HG03558 (cell line): ENCODE data around the gene TBC1D22A.

Experiments
- ATAC-seq: cut with Tn5 transposase; IDR thresholded peaks from one replicate; pipeline ENCODE4 v1.9.1; 2021; ENCODE audit warnings: moderate number of reproducible peaks; ENCODE audit not compliant: unreplicated experiment; ENCODE audit errors: extremely low read depth

Gene TBC1D22A

GRCh38 chr22:47206164-47206563 is 443.7 kb downstream of the TBC1D22A start:
- ATAC-seq: no peak

GRCh38 chr22:47206666-47207218 is 444.3 kb downstream of the TBC1D22A start:
- no peak for ATAC-seq

- ATAC-seq: no peak
Observed at GRCh38 chr22:47207387-47207786, 444.9 kb downstream of the TBC1D22A start.

- no peak for ATAC-seq
Observed at GRCh38 chr22:47207846-47208554, 445.6 kb downstream of the TBC1D22A start.

GRCh38 chr22:47208630-47209029 is 446.2 kb downstream of the TBC1D22A start:
- ATAC-seq: no peak

- ATAC-seq: no peak
Observed at GRCh38 chr22:47209040-47209514, 446.6 kb downstream of the TBC1D22A start.

- ATAC-seq: no peak
Observed at GRCh38 chr22:47209547-47210023, 447.1 kb downstream of the TBC1D22A start.

- no peak for ATAC-seq
Observed at GRCh38 chr22:47210112-47210657, 447.7 kb downstream of the TBC1D22A start.

GRCh38 chr22:47210686-47211085 is 448.2 kb downstream of the TBC1D22A start:
- ATAC-seq: no peak

GRCh38 chr22:47213571-47214230 is 451.3 kb downstream of the TBC1D22A start:
- ATAC-seq: no peak

- ATAC-seq: no peak
Observed at GRCh38 chr22:47215851-47216250, 453.4 kb downstream of the TBC1D22A start.

- no peak for ATAC-seq
Observed at GRCh38 chr22:47218671-47219070, 456.2 kb downstream of the TBC1D22A start.

GRCh38 chr22:47219789-47220188 is 457.3 kb downstream of the TBC1D22A start:
- no peak for ATAC-seq

GRCh38 chr22:47220752-47221151 is 458.3 kb downstream of the TBC1D22A start:
- ATAC-seq: no peak

- ATAC-seq: no peak
Observed at GRCh38 chr22:47221840-47222615, 459.6 kb downstream of the TBC1D22A start.
